ENCODE measurements around the gene PRKAR1B.

DNA sequence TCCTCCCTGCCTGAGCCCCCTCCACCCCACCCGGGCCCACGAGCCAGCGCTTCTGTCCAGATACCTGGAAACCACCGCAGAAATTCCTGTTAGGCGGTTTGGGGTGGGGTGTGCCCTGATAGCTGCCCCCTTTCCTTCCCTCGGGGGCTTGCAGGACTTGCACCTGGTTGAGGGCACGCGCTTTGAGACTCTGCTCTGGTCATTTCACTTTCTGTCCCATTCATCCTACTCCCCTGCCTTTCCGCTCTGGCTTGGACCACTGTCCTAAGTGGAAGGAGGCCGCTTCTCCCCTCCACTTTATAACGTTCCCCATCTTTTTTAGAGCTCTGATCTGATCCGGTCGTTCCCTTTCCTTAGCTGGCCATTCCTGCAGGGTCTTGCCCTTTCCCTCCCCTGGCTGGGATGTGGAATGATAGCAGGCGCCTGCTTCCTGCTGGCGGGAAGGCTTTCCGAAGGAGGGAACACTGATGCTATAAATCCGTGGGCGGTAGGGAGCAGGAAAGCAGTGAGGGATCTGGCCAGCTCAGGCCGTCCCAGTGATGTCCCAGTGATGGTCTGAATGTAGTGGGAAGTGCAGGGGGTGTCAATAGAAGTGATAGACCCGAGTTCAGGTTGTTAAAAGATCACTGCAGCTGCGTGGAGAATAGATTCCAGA, 852 bp upstream of the PRKAR1B start:
- TF ChIP-seq CTCF (IDR thresholded peaks at IDR 0.05 in 4 of 5, conservative IDR thresholded peaks at IDR 0.05 in 1 of 5) (no peak), POLR2A (IDR thresholded peaks at IDR 0.05) (no peak)

Data from gastrocnemius medialis (tissue), 4 donors.